Hepatic stellate cell (primary cell): ENCODE results near the gene PRTFDC1.
"Not testable (repeated sequence)": the region's sequence is repeated elsewhere in the genome, so short reads cannot be mapped to it uniquely, and the experiment has no call there.

Source experiments
- DNase-seq: peaks from one replicate; pipeline ENCODE4 v3.0.0; 2011; ENCODE audit warnings: low spot score

Gene PRTFDC1

GRCh38 chr10:24930427-24930826 lies 22.0 kb downstream of the PRTFDC1 start:
- DNase-seq, result no peak

GRCh38 chr10:24929904-24930303 lies 22.5 kb downstream of the PRTFDC1 start:
- DNase-seq, result no peak

- DNase-seq, result no peak
Measured at GRCh38 chr10:24929056-24929544, 23.3 kb downstream of the PRTFDC1 start.

GRCh38 chr10:24928163-24928562 lies 24.2 kb downstream of the PRTFDC1 start:
- DNase-seq, result no peak

- DNase-seq, result no peak
Measured at GRCh38 chr10:24926557-24926956, 25.8 kb downstream of the PRTFDC1 start.

GRCh38 chr10:24925799-24926198 lies 26.6 kb downstream of the PRTFDC1 start:
- DNase-seq, result no peak

- not testable (repeated sequence) for DNase-seq
Measured at GRCh38 chr10:24924483-24924882, 27.9 kb downstream of the PRTFDC1 start.

GRCh38 chr10:24922222-24922868 lies 30.1 kb downstream of the PRTFDC1 start:
- DNase-seq, result not testable (repeated sequence)

GRCh38 chr10:24920907-24921881 lies 31.2 kb downstream of the PRTFDC1 start:
- peak; percentile 67 for DNase-seq

GRCh38 chr10:24920192-24920591 lies 32.2 kb downstream of the PRTFDC1 start:
- not testable (repeated sequence) for DNase-seq

GRCh38 chr10:24919629-24920028 lies 32.8 kb downstream of the PRTFDC1 start:
- DNase-seq, result not testable (repeated sequence)

GRCh38 chr10:24917979-24918378 lies 34.4 kb downstream of the PRTFDC1 start:
- no peak for DNase-seq

GRCh38 chr10:24917493-24917892 lies 34.9 kb downstream of the PRTFDC1 start:
- DNase-seq, result no peak

- DNase-seq, result no peak
Measured at GRCh38 chr10:24916365-24916764, 36.0 kb downstream of the PRTFDC1 start.

GRCh38 chr10:24915304-24915703 lies 37.1 kb downstream of the PRTFDC1 start:
- no peak for DNase-seq

GRCh38 chr10:24914148-24914547 lies 38.3 kb downstream of the PRTFDC1 start:
- DNase-seq, result no peak

GRCh38 chr10:24912215-24912614 lies 40.2 kb downstream of the PRTFDC1 start:
- no peak for DNase-seq

- DNase-seq, result no peak
Measured at GRCh38 chr10:24911029-24911428, 41.4 kb downstream of the PRTFDC1 start.

GRCh38 chr10:24910574-24910973 lies 41.8 kb downstream of the PRTFDC1 start:
- DNase-seq, result no peak

- no peak for DNase-seq
Measured at GRCh38 chr10:24908793-24909423, 43.5 kb downstream of the PRTFDC1 start.

- DNase-seq, result no peak
Measured at GRCh38 chr10:24907956-24908355, 44.5 kb downstream of the PRTFDC1 start.

GRCh38 chr10:24906372-24906771 lies 46.0 kb downstream of the PRTFDC1 start:
- no peak for DNase-seq

- no peak for DNase-seq
Measured at GRCh38 chr10:24904824-24905223, 47.6 kb downstream of the PRTFDC1 start.
